IPS DF 6.9 (cell line): ENCODE data around the gene LGALS1.

Experiments
- DNase-seq: peaks from one replicate; pipeline ENCODE4 v3.0.0-alpha.2; 2013; ENCODE audit warnings: low read depth, low spot score
- H3K27ac ChIP-seq: one replicate; pipeline ENCODE4 v1.5.1; 2013; ENCODE audit warnings: low read length, control low read depth
- H3K27me3 ChIP-seq: 2 replicates; pipeline ENCODE4 v1.6.1; 2013; ENCODE audit warnings: mild to moderate bottlenecking, low read length; ENCODE audit not compliant: control insufficient read depth, insufficient read depth
- H3K36me3 ChIP-seq: 2 replicates; pipeline ENCODE4 v1.6.1; 2013; ENCODE audit warnings: low read length; ENCODE audit not compliant: control insufficient read depth, insufficient read depth
- H3K4me1 ChIP-seq: 2 replicates; pipeline ENCODE4 v1.6.1; 2013; ENCODE audit warnings: low read length; ENCODE audit not compliant: control insufficient read depth, insufficient read depth
- H3K4me3 ChIP-seq: 2 replicates; pipeline ENCODE4 v1.5.1; 2013; ENCODE audit warnings: mild to moderate bottlenecking, low read length
- H3K9me3 ChIP-seq: 2 replicates; pipeline ENCODE4 v1.6.1; 2013; ENCODE audit warnings: low read length, inconsistent platforms; ENCODE audit not compliant: control insufficient read depth, insufficient read depth
- WGBS: extraction: QIAGEN DNeasy Blood & Tissue Kit; methylation state at CpG from one replicate; pipeline ENCODE4 v1.1.7; 2013; ENCODE audit warnings: mixed read lengths, missing lambda C conversion rate; ENCODE audit not compliant: insufficient read length, insufficient coverage; 5-methylcytosine and 5-hydroxymethylcytosine counted together

The LGALS1 gene

GRCh38 chr22:37725551-37726240 lies 50.3 kb downstream of the LGALS1 start:
- Histone ChIP-seq H3K36me3 (peaks cover 13% of the 10 kb centered on the region), H3K27me3 (no peaks in the 10 kb centered on the region)
- WGBS = no CpG with 5 or more reads among the region's 25 CpGs

GRCh38 chr22:37726241-37726887 lies 50.9 kb downstream of the LGALS1 start:
- WGBS = no CpG with 5 or more reads among the region's 20 CpGs
- no peak for DNase-seq
- no peaks in the 10 kb centered on the region for H3K4me1 ChIP-seq

More at GRCh38 chr22:37725551-37726240, 50.3 kb downstream of the LGALS1 start:
- Histone ChIP-seq H3K9me3 (no peaks in the 10 kb centered on the region), H3K4me3 (no peak overlapping the region), H3K27ac (no peak overlapping the region), H3K4me1 (no peaks in the 10 kb centered on the region)
- no peak for DNase-seq

GRCh38 chr22:37728620-37729019 lies 53.2 kb downstream of the LGALS1 start:
- no CpG with 5 or more reads among the region's 1 CpG for WGBS
- H3K4me3 ChIP-seq = no peak overlapping the region
- no peaks in the 10 kb centered on the region; the same call in 1 of the 2 replicates for H3K4me1 ChIP-seq
- DNase-seq = no peak
- H3K27me3 ChIP-seq = no peaks in the 10 kb centered on the region
- peaks cover 3% of the 10 kb centered on the region for H3K36me3 ChIP-seq
- no peak overlapping the region for H3K27ac ChIP-seq
- no peaks in the 10 kb centered on the region for H3K9me3 ChIP-seq

More at GRCh38 chr22:37726241-37726887, 50.9 kb downstream of the LGALS1 start:
- H3K27me3 ChIP-seq = no peaks in the 10 kb centered on the region
- H3K9me3 ChIP-seq = no peaks in the 10 kb centered on the region
- no peak overlapping the region for H3K27ac ChIP-seq
- H3K36me3 ChIP-seq = peaks cover 13% of the 10 kb centered on the region
- no peak overlapping the region for H3K4me3 ChIP-seq
